Measurements from ENCODE around the gene TRIO.

- no peak for TF ChIP-seq EZH2phosphoT487 (IDR thresholded peaks at IDR 0.05; ENCODE audit: borderline replicate concordance, low read length)
- TF ChIP-seq, protein P1, sequence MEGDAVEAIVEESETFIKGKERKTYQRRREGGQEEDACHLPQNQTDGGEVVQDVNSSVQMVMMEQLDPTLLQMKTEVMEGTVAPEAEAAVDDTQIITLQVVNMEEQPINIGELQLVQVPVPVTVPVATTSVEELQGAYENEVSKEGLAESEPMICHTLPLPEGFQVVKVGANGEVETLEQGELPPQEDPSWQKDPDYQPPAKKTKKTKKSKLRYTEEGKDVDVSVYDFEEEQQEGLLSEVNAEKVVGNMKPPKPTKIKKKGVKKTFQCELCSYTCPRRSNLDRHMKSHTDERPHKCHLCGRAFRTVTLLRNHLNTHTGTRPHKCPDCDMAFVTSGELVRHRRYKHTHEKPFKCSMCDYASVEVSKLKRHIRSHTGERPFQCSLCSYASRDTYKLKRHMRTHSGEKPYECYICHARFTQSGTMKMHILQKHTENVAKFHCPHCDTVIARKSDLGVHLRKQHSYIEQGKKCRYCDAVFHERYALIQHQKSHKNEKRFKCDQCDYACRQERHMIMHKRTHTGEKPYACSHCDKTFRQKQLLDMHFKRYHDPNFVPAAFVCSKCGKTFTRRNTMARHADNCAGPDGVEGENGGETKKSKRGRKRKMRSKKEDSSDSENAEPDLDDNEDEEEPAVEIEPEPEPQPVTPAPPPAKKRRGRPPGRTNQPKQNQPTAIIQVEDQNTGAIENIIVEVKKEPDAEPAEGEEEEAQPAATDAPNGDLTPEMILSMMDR (IDR thresholded peaks at IDR 0.05; ENCODE audit: low read depth, low read length, poor library complexity, severe bottlenecking): no peak
These were observed 321.5 kb downstream of the TRIO start for GRCh38 chr5:14464671-14465070.
